HUES48 (cell line): Measurements from ENCODE around the gene MTCH1.

ENCODE experiments used
- H3K27ac ChIP-seq: one replicate; pipeline ENCODE4 v1.7.0; 2013; ENCODE audit warnings: low read depth, low read length, inconsistent platforms
- H3K27me3 ChIP-seq: 2 replicates; pipeline ENCODE4 v1.6.1; 2013; ENCODE audit warnings: mild to moderate bottlenecking, low read length; ENCODE audit not compliant: control insufficient read depth, insufficient read depth
- H3K36me3 ChIP-seq: 2 replicates; pipeline ENCODE4 v1.6.1; 2013; ENCODE audit warnings: low read length; ENCODE audit not compliant: control insufficient read depth, insufficient read depth
- H3K4me1 ChIP-seq: 2 replicates; pipeline ENCODE4 v1.6.1; 2013; ENCODE audit warnings: mild to moderate bottlenecking, low read length; ENCODE audit not compliant: control insufficient read depth, insufficient read depth
- H3K4me3 ChIP-seq: 2 replicates; pipeline ENCODE4 v1.5.1; 2013; ENCODE audit warnings: mild to moderate bottlenecking, low read depth, low read length
- H3K9ac ChIP-seq: 2 replicates; pipeline ENCODE4 v1.6.1; 2013; ENCODE audit warnings: mild to moderate bottlenecking, low read depth, low read length, moderate library complexity
- H3K9me3 ChIP-seq: 2 replicates; pipeline ENCODE4 v1.6.1; 2013; ENCODE audit warnings: low read length; ENCODE audit not compliant: control insufficient read depth, insufficient read depth

MTCH1 gene

DNA sequence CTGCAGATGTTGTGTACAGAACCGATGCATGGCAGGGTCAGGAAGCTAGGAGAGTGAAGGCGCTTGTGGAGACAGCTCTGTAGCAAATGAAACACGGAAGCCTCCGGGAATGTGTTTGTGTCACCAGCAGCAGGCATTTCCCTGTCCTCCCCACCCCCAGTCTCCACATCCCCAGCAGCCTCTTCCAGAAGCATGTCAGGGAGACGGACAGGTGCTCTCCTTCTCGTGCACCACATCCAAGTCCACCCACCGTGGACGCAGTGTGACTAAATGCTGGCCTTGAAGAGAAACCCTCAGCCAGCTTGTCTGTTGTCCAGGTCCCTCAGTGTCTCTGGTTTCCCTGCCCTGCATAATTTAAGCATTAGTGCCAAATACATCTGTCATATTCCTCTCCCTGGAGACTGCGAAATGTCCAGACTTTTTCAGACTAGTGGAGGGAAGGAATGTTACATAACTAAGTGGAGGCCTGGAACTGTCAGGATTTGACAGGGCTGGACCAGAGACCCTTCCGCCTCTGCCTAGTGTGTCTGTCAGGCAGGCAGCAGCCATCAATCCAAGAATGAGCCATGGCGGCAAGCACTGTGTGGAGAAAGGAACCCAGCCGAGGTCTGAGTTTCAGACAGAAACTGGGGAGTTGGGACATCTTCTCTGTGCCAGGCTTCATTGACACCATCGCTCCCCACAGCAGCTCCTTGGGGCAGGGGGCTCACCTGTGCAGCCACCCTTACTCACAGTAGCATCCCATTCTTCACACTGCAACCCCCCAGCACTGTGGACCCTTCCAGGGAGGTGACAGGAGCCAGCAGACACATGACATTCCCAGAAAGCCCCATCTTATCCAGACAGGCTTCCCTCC is 58.1 kb downstream of the MTCH1 start:
- no peaks in the 10 kb centered on the region for H3K9me3 ChIP-seq
- no peak overlapping the region for H3K27ac ChIP-seq
- no peaks in the 10 kb centered on the region for H3K27me3 ChIP-seq
- H3K9ac ChIP-seq = no peak overlapping the region
- no peaks in the 10 kb centered on the region for H3K4me1 ChIP-seq
- H3K36me3 ChIP-seq = no peaks in the 10 kb centered on the region
- no peak overlapping the region for H3K4me3 ChIP-seq

DNA sequence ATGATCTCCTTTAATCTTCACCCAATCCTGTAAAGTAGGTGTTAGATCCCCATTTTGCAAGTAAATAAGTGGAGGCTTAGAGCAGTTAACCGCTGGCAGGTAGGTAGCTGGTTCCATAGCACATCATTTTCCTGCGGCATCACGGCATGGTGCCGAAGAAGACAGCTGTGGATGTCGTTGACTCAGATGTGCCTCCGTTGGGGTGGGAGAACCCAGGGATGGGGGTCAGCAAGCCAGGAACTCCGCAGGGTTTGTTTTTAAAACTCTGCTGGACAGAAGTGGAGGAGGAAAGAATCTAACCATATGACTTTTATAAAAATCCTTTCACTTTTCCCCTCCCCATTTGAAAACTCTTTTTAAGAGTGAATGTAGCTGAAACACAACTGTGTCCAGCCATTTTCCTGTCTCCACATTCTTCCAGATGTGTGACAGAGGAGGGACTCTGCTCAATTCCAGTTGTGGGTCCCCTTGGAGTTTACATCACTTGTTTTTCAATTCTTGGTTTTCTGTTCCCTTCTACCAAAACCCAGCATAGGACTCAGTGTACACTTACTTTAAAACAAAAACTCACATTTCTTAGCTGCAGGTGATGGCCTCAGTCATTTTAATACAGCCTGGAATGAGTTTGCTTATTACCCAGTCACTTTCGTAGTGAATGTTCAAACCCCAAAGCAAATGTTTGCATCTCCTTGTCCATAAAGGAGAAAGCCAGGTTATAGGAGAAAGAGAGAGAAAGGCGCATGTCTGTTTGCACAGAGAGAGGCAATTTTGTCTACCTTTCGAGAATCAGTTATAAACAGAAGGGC is 59.1 kb downstream of the MTCH1 start:
- H3K27ac ChIP-seq = no peak overlapping the region
- no peak overlapping the region for H3K4me3 ChIP-seq
- no peaks in the 10 kb centered on the region for H3K9me3 ChIP-seq
- H3K27me3 ChIP-seq = no peaks in the 10 kb centered on the region
- no peak overlapping the region for H3K9ac ChIP-seq
- H3K36me3 ChIP-seq = no peaks in the 10 kb centered on the region
- no peaks in the 10 kb centered on the region for H3K4me1 ChIP-seq

DNA sequence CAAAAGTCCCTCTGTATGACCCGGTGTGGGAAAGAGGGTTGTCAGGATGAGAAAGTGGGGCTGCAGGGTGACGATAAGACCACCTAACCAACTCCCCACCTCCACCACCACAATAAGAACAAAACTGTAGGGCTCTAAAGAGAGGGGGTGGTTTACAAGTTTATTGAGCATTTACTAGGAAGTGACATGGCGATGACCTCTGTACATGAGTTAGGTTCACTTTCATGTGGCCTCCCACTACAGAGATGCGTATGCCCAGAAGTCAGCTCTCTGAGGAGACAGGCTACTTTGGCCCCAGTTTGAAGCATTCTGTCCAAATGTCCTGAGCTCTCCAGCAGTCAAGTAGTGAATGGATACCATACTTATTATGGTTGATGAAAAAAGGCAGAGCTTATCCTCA is 60.2 kb downstream of the MTCH1 start:
- Histone ChIP-seq H3K4me1 (no peaks in the 10 kb centered on the region), H3K9me3 (no peaks in the 10 kb centered on the region), H3K27ac (no peak overlapping the region), H3K9ac (no peak overlapping the region), H3K4me3 (no peak overlapping the region), H3K27me3 (no peaks in the 10 kb centered on the region), H3K36me3 (no peaks in the 10 kb centered on the region)

DNA sequence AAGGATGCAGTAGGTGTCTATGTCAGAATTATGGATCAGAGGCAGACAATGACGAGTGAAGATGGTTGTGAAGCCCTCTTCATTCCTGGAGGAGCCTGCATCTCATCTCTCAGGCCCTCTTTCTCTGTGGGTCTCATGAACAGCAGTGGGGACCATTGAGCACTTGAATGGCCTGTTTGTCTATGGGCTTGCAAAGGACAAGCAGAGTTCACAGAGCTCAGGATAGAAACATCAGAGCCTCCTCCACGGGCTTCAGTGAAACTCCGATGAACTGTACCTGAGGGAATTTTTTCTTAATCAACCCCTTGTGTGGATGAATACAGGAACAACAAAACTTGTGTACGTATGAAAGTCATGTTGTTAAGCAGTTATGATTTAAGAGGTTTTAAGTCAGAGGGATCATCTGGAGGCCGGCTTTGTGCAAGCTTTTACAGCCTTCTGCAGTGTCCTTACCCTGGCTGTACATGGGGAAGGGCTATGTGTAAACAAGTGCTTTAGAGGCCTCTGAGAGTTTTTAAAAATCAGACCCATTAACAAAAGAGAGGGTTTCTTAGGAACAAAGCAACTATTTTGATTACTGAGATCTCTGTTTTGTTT is 61.1 kb downstream of the MTCH1 start:
- Histone ChIP-seq H3K27ac (no peak overlapping the region), H3K36me3 (no peaks in the 10 kb centered on the region)

DNA sequence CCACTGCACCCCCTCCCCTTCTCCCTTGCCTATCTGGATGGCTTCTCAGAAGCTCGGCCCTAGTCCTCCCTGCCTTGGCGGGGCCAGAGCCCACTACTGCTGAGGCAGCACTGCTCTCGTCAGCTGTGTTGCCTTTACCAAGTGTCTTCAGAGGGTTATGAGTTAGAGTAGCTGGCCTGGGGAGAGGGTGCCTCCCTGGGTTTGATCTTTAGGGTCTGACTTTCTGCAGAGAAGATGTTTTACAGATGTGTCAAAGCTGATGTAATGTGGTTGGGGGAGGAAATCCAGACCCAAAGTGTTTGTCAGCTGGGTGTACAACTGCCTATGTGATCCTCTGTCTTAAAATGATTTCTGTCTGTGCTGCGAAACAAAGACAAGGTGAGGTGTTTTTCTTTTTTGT is 61.9 kb downstream of the MTCH1 start:
- H3K27me3 ChIP-seq = no peaks in the 10 kb centered on the region
- H3K9ac ChIP-seq = no peak overlapping the region
- no peaks in the 10 kb centered on the region for H3K9me3 ChIP-seq
- no peaks in the 10 kb centered on the region for H3K4me1 ChIP-seq
- no peaks in the 10 kb centered on the region for H3K36me3 ChIP-seq
- H3K27ac ChIP-seq = no peak overlapping the region
- H3K4me3 ChIP-seq = no peak overlapping the region

More for the DNA sequence above, 61.1 kb downstream of the MTCH1 start:
- H3K4me3 ChIP-seq = no peak overlapping the region
- H3K9ac ChIP-seq = no peak overlapping the region
- H3K9me3 ChIP-seq = no peaks in the 10 kb centered on the region
- no peaks in the 10 kb centered on the region for H3K4me1 ChIP-seq
- H3K27me3 ChIP-seq = no peaks in the 10 kb centered on the region

DNA sequence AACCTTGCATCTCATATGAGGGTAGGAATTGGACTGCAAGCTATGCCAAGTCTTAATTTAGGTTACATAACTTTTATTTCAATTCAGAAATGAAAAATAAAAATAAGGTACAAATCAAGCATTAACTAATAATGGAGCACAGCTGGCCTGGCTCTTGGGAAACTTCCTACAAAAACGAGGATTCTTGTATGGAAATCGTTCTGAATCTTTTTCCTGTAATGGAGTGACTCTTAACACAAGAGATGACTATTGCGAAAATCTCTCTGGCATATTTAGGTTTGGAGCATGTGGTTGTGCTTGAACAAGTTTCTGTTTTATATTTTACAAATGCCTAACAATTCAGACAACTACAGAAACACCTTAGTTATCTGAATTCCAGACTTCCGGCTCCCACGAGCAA is 65.5 kb downstream of the MTCH1 start:
- Histone ChIP-seq H3K4me1 (no peaks in the 10 kb centered on the region), H3K36me3 (no peaks in the 10 kb centered on the region), H3K27ac (no peak overlapping the region), H3K9ac (no peak overlapping the region), H3K9me3 (no peaks in the 10 kb centered on the region), H3K4me3 (no peak overlapping the region), H3K27me3 (no peaks in the 10 kb centered on the region)

DNA sequence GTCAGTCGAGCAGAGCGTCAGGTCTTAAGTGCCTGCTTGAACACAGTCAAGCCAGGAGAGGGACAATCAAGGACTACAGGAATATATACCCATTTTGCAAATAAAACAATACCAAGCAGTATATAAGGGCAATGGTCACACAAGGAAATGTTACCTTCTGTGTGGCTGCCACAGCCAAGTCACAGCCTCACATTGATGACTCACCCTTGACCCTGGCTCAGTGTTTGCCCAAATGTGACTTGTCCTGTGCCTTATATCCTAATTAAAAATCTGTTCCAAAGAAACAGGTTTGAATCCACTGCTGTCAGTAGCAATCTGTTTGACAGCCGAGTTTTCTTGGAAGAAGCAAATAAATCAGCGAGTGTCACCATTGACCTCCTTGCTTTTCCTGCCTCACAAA is 65.9 kb downstream of the MTCH1 start:
- H3K36me3 ChIP-seq = no peaks in the 10 kb centered on the region
- H3K4me1 ChIP-seq = no peaks in the 10 kb centered on the region
- H3K27ac ChIP-seq = no peak overlapping the region
- H3K4me3 ChIP-seq = no peak overlapping the region
- no peak overlapping the region for H3K9ac ChIP-seq
- no peaks in the 10 kb centered on the region for H3K27me3 ChIP-seq
- no peaks in the 10 kb centered on the region for H3K9me3 ChIP-seq
